ENCODE measurements around the gene SPDYE16.

DNA sequence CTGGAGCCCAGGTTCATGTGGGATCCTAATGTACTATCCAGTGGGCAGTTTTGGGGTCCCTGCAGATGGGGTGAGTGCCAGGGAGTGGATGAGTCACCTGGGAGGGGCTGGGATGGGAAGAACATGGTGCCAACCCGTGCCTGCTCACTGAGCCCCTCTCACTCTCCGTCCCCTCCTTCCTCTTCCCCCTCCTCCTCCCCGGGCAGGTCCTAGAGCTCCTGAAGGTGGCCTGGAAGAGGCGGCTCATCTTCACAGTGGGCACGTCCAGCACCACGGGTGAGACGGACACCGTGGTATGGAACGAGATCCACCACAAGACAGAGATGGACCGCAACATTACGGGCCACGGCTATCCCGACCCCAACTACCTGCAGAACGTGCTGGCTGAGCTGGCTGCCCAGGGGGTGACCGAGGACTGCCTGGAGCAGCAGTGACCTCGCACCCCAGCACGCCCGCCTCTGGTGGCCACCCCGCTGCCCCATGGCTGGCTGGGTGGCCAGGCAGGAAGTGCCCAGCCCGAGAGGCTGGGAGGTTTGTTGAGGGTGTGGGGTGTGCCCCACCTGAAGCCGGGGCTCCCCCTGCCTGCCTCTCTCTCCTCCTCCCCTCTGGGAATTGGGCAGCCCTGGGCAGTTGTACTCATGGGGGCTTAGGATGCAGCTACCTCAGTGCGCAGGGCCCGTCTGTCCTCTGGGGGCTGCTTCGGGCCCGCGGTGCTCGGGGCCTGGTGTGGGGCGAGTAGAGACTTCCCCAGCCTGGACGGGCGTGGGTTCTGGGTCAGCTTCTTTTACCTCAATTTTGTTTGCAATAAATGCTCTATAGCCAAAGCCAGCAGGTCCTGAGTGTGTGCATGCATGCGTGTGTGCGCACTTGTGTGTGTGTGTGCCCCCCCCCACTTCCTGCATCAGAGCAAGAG, 37.7 kb downstream of the SPDYE16 start:
- TF ChIP-seq, protein P1, sequence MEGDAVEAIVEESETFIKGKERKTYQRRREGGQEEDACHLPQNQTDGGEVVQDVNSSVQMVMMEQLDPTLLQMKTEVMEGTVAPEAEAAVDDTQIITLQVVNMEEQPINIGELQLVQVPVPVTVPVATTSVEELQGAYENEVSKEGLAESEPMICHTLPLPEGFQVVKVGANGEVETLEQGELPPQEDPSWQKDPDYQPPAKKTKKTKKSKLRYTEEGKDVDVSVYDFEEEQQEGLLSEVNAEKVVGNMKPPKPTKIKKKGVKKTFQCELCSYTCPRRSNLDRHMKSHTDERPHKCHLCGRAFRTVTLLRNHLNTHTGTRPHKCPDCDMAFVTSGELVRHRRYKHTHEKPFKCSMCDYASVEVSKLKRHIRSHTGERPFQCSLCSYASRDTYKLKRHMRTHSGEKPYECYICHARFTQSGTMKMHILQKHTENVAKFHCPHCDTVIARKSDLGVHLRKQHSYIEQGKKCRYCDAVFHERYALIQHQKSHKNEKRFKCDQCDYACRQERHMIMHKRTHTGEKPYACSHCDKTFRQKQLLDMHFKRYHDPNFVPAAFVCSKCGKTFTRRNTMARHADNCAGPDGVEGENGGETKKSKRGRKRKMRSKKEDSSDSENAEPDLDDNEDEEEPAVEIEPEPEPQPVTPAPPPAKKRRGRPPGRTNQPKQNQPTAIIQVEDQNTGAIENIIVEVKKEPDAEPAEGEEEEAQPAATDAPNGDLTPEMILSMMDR (IDR thresholded peaks at IDR 0.05 in 8 of 11, conservative IDR thresholded peaks at IDR 0.05 in 3 of 11): no peak
- TF ChIP-seq POLR2A (IDR thresholded peaks at IDR 0.05): no peak
